A172 (cell line): ENCODE results near the gene KLF13. TPM values are rescaled to one million over a fixed set of nuclear protein-coding genes. Genes with fewer than 3 reads are reported as not detected.
"Not testable (repeated sequence)": the region's sequence is repeated elsewhere in the genome, so short reads cannot be mapped to it uniquely, and the experiment has no call there.

Experiments used
- DNase-seq: peaks from one replicate; pipeline ENCODE4 v3.0.0-alpha.2; 2015; ENCODE audit warnings: low spot score
- total RNA-seq: library from RNA; depleted of rRNA; stranded (reverse); fragments of >200 nt; shearing (Covaris generic); gene quantifications from 2 replicates; pipeline ENCODE4 v1.2.3, GENCODE V29; 2014

The KLF13 gene
- total RNA-seq, 1 experiment from 2014 or later: 27.9 TPM

GRCh38 chr15:31345606-31346366 lies 19.2 kb downstream of the KLF13 start:
- DNase-seq: no peak

GRCh38 chr15:31346367-31347066 lies 19.9 kb downstream of the KLF13 start:
- no peak for DNase-seq

- no peak for DNase-seq
These were observed 20.7 kb downstream of the KLF13 start for GRCh38 chr15:31347067-31347975.

- DNase-seq: no peak
These were observed 21.6 kb downstream of the KLF13 start for GRCh38 chr15:31347981-31348803.

- no peak for DNase-seq
These were observed 22.9 kb downstream of the KLF13 start for GRCh38 chr15:31349233-31350141.

GRCh38 chr15:31350771-31351170 lies 24.1 kb downstream of the KLF13 start:
- no peak for DNase-seq

GRCh38 chr15:31352339-31352751 lies 25.7 kb downstream of the KLF13 start:
- no peak for DNase-seq

GRCh38 chr15:31352911-31353811 lies 26.5 kb downstream of the KLF13 start:
- DNase-seq: peak; percentile 31

GRCh38 chr15:31353931-31354330 lies 27.3 kb downstream of the KLF13 start:
- DNase-seq: no peak

- not testable (repeated sequence) for DNase-seq
These were observed 29.5 kb downstream of the KLF13 start for GRCh38 chr15:31356097-31356496.

GRCh38 chr15:31357148-31357547 lies 30.5 kb downstream of the KLF13 start:
- DNase-seq: no peak

- DNase-seq: no peak
These were observed 31.5 kb downstream of the KLF13 start for GRCh38 chr15:31358163-31358562.

GRCh38 chr15:31358957-31359701 lies 32.5 kb downstream of the KLF13 start:
- DNase-seq: no peak

- no peak for DNase-seq
These were observed 33.1 kb downstream of the KLF13 start for GRCh38 chr15:31359702-31360111.

GRCh38 chr15:31360158-31360561 lies 33.5 kb downstream of the KLF13 start:
- DNase-seq: no peak

GRCh38 chr15:31360843-31361763 lies 34.5 kb downstream of the KLF13 start:
- DNase-seq: no peak
